Measurements from ENCODE around the gene GADD45G.

- TF ChIP-seq EZH2 (IDR thresholded peaks at IDR 0.05; ENCODE audit: low read depth, low read length, severe bottlenecking) (no peak), SP1 (IDR thresholded peaks at IDR 0.05; ENCODE audit: low read depth, low read length) (no peak), RXRA (IDR thresholded peaks at IDR 0.05; ENCODE audit: insufficient read depth, low read depth, low read length) (0 out of 2 replicates have a peak, but pooled peaks have one; percentile 16), CTCF (IDR thresholded peaks at IDR 0.05; ENCODE audit: control extremely low read depth in 1 of 3, insufficient read depth in 1 of 3, low read depth in 1 of 3, low read length in 3 of 3) (peak; percentile 74 to 96 (median 86)), GABPA (IDR thresholded peaks at IDR 0.05; ENCODE audit: borderline replicate concordance, insufficient read depth, low read length) (no peak), MAX (IDR thresholded peaks at IDR 0.05) (no peak)
Measured at GRCh38 chr9:89602978-89603766, 1.6 kb upstream of the GADD45G start.
